DOHH2 (cell line): ENCODE data around the gene ENO2.

Experiments
- CTCF ChIP-seq: fragments of 200-600 bp; sonication (generic); IDR thresholded peaks from one replicate; pipeline ENCODE4 v1.5.1; 2014; ENCODE audit warnings: antibody characterized with exemption, mild to moderate bottlenecking, low read depth, low read length; ENCODE audit not compliant: poor library complexity, severe bottlenecking
- EZH2phosphoT487 ChIP-seq: fragments of 200-600 bp; sonication (generic); IDR thresholded peaks from 2 replicates; pipeline ENCODE4 v1.6.1; 2017; ENCODE audit warnings: borderline replicate concordance, mild to moderate bottlenecking, antibody characterized with exemption, low read length, moderate library complexity, mixed read lengths

- no peak for TF ChIP-seq CTCF
- TF ChIP-seq EZH2phosphoT487 = no peak
These were observed 43.6 kb downstream of the ENO2 start for GRCh38 chr12:6957741-6958608.
